ENCODE data around the gene CYP11A1.

DNA sequence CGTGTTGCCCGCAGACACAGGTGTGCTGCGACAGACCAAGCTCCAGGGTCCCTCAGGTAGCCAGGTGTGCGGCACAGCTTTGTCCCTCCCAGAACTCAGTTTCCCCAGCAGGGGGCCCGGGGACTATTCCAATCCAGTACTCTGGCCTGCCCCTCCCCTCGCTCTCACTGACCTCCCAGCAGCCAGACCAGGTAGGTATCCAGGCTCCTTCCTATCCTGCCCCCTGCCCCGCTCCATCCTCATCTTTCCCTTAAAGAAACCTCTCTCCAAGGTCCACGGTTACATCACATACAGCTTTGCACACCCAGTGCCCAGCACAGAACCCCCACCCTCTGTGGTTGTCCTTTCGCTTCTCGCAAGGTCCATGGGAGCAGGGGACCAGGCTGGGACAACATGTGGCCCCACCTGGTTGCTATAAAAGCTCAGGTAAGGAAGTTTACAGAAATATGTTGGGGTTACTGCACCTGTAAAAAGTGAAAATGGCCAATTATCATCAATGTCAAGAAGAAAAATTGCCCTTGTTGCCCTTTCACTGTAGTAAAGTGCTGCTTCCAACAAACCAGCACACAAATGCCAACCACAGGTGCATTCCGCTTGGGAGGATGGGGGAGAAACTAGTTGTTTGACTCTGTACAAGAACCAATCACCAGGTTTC lies 7.3 kb upstream of the CYP11A1 start:
- TF ChIP-seq, protein P1, sequence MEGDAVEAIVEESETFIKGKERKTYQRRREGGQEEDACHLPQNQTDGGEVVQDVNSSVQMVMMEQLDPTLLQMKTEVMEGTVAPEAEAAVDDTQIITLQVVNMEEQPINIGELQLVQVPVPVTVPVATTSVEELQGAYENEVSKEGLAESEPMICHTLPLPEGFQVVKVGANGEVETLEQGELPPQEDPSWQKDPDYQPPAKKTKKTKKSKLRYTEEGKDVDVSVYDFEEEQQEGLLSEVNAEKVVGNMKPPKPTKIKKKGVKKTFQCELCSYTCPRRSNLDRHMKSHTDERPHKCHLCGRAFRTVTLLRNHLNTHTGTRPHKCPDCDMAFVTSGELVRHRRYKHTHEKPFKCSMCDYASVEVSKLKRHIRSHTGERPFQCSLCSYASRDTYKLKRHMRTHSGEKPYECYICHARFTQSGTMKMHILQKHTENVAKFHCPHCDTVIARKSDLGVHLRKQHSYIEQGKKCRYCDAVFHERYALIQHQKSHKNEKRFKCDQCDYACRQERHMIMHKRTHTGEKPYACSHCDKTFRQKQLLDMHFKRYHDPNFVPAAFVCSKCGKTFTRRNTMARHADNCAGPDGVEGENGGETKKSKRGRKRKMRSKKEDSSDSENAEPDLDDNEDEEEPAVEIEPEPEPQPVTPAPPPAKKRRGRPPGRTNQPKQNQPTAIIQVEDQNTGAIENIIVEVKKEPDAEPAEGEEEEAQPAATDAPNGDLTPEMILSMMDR (IDR thresholded peaks at IDR 0.05): no peak
- no peak for TF ChIP-seq POLR2A (IDR thresholded peaks at IDR 0.05)

Measured in breast epithelium (tissue), 3 donors.